Measurements from ENCODE around the gene WDFY2. TPM values are rescaled to one million over a fixed set of nuclear protein-coding genes. Genes with fewer than 3 reads are reported as not detected.

Gene WDFY2
- total and polyA plus RNA-seq, 10 of the 15 experiments (the other 5 are each of a cell fraction or from before 2014, with no cell fraction given): 2.1 to 13.0 (median 8.1) TPM

- CTCF ChIA-PET: interaction anchor here (0.9 to 5.0 kb wide), 14 partner anchors 11 to 531 kb away, joined by 3 to 180 read pairs (median 10); partner anchors contain the start of gene CCDC70
- H3K4me1 ChIP-seq (ENCODE audit: control insufficient read depth, insufficient read depth, low read length): peaks cover 27% of the 10 kb centered on the region
- intact Hi-C loops (cut with micrococcal nuclease; ENCODE audit: unreplicated experiment): loop anchor here (5.0 to 10.0 kb wide), 3 partner anchors 141 to 638 kb away; partner anchors contain the start of genes CKAP2 and VPS36
- H3K27ac ChIP-seq (ENCODE audit: control insufficient read depth, insufficient read depth): no peak overlapping the region
- WGBS (ENCODE audit: insufficient coverage, insufficient replicate concordance, low lambda C conversion rate, missing lambda C conversion rate): 78% methylated on average over 19 of the region's 19 CpGs
- H3K36me3 ChIP-seq (ENCODE audit: control insufficient read depth in 2 of 2, insufficient read depth in 2 of 2, low read length in 1 of 2): no peaks in the 10 kb centered on the region
- TF ChIP-seq BCL11A (IDR thresholded peaks at IDR 0.05; ENCODE audit: low read depth, low read length): no peak
- TF ChIP-seq NFXL1 (IDR thresholded peaks at IDR 0.05; ENCODE audit: borderline replicate concordance): no peak
- TF ChIP-seq STAT1 (conservative IDR thresholded peaks at IDR 0.05): no peak
- no peak for TF ChIP-seq ELK1 (IDR thresholded peaks at IDR 0.05; ENCODE audit: low read depth, low read length)
- no peak for TF ChIP-seq SUPT20H (IDR thresholded peaks at IDR 0.05; ENCODE audit: borderline replicate concordance, control insufficient read depth, low read depth, low read length)
- TF ChIP-seq TCF12 (IDR thresholded peaks at IDR 0.05; ENCODE audit: low read depth, low read length): no peak
- TF ChIP-seq EGR1 (IDR thresholded peaks at IDR 0.05; ENCODE audit: borderline replicate concordance in 1 of 2, low read depth in 2 of 2, low read length in 2 of 2): no peak
- no peak for TF ChIP-seq NRF1 (conservative IDR thresholded peaks at IDR 0.05; ENCODE audit: low read depth, low read length)
- TF ChIP-seq RAD51 (IDR thresholded peaks at IDR 0.05): no peak
- H3K9ac ChIP-seq (ENCODE audit: control insufficient read depth, insufficient read depth, low read length): no peak overlapping the region
- H3K4me2 ChIP-seq (ENCODE audit: control insufficient read depth, insufficient read depth): no peak overlapping the region
- DNase-seq (ENCODE audit: low read depth, low spot score) (no peak), FAIRE-seq (no peak), ATAC-seq (no peak)
- H4K20me1 ChIP-seq (ENCODE audit: control insufficient read depth, insufficient read depth): no peaks in the 10 kb centered on the region
- no peaks in the 10 kb centered on the region for H3K27me3 ChIP-seq (replicated peaks in 1 of 2; ENCODE audit: control insufficient read depth in 2 of 2, insufficient read depth in 2 of 2, low read length in 1 of 2)
- BruUV-seq (replicated peaks): no TSS peak
- SMC1A ChIA-PET (ENCODE audit: uncharacterized antibody, unreplicated experiment): interaction anchor here (2.2 to 5.0 kb wide), 7 partner anchors 11 to 310 kb away, joined by 14 to 85 read pairs (median 19); partner anchors contain the start of gene NEK5
- H3K4me3 ChIP-seq: no peak overlapping the region
- in situ Hi-C loops (cut with MboI): no loop called here
- H2AFZ ChIP-seq (ENCODE audit: control insufficient read depth, low read depth, low read length): no peak overlapping the region
- RAD21 ChIA-PET (ENCODE audit: unreplicated experiment): interaction anchor here (1.1 to 4.7 kb wide), 7 partner anchors 10 to 364 kb away, joined by 3 to 75 read pairs (median 6); partner anchors contain the start of gene INTS6
- POLR2A ChIA-PET: interaction anchor here (0.6 to 1.0 kb wide), 2 partner anchors 9 to 11 kb away, joined by 3 read pairs; no protein-coding TSS in a partner anchor
- no peaks in the 10 kb centered on the region for H3K79me2 ChIP-seq (ENCODE audit: control insufficient read depth, insufficient read depth, low read length)
- H3K9me3 ChIP-seq (replicated peaks; ENCODE audit: control insufficient read depth, insufficient read depth, low read length): no peaks in the 10 kb centered on the region
Measured at GRCh38 chr13:51816604-51817249, 232.5 kb downstream of the WDFY2 start.

Small RNA genes lying within 50 kb of the gene (microRNA-seq; reads per million reads assigned to microRNA genes)
- not detected for gene MIR4703

Small RNA genes lying within 50 kb of the gene (small RNA-seq; reads per million reads assigned to genes)
- 0.43 reads per million, percentile 5 among the genes with 10 or more reads in this experiment for gene MIR4703
- not detected for gene RN7SL413P
- not detected for gene RNU6-65P
- not detected for gene RNY1P6

Other genes starting within 250 kb of the WDFY2 start
- not detected in 2 replicates for gene SERPINE3, start 244.8 kb upstream of the WDFY2 start, total RNA-seq (2014; rRNA removed)
- not detected in 2 replicates for gene SERPINE3, start 244.8 kb upstream of the WDFY2 start, total RNA-seq (2014; rRNA removed; fragmentation: Illumina TruSeq; extraction: Trizol)
- not detected in 2 replicates for gene SERPINE3, start 244.8 kb upstream of the WDFY2 start, total RNA-seq (2021)
- not detected in 2 replicates for gene SERPINE3, start 244.8 kb upstream of the WDFY2 start, polyA plus RNA-seq (2011; rRNA removed)
- gene SERPINE3, start 244.8 kb upstream of the WDFY2 start, polyA plus RNA-seq (2014; fragmentation: Illumina TruSeq; extraction: Trizol): not detected in 2 replicates
- not detected for gene SERPINE3, start 244.8 kb upstream of the WDFY2 start, polyA plus RNA-seq (2014; fragmentation: Nextera tagmentation; extraction: Ambion mirVana)
- gene SERPINE3, start 244.8 kb upstream of the WDFY2 start, polyA plus RNA-seq (2014; rRNA removed): not detected in 2 replicates
- gene SERPINE3, start 244.8 kb upstream of the WDFY2 start, polyA plus RNA-seq (2016; fragmentation: Nextera tagmentation; extraction: Ambion mirVana): under 1 TPM in 1 of 2 experiments, not detected in 1; 0.19 TPM
- gene INTS6, start 131.4 kb upstream of the WDFY2 start, total RNA-seq (2014; rRNA removed): 37.8 and 44.4 TPM in 2 replicates
- 57.7 and 59.3 TPM in 2 replicates for gene INTS6, start 131.4 kb upstream of the WDFY2 start, total RNA-seq (2014; rRNA removed; fragmentation: Illumina TruSeq; extraction: Trizol)
- 45.4 and 45.7 TPM in 2 replicates for gene INTS6, start 131.4 kb upstream of the WDFY2 start, total RNA-seq (2021)
- gene INTS6, start 131.4 kb upstream of the WDFY2 start, polyA plus RNA-seq (2011; rRNA removed): 34.1 and 46.8 TPM in 2 replicates
- 38.6 and 48.2 TPM in 2 replicates for gene INTS6, start 131.4 kb upstream of the WDFY2 start, polyA plus RNA-seq (2014; fragmentation: Illumina TruSeq; extraction: Trizol)
- 10 to 100 TPM in 1 of 2 experiments, 1 to 10 TPM in 1; 7.2 to 10.4 TPM for gene INTS6, start 131.4 kb upstream of the WDFY2 start, polyA plus RNA-seq (2014; fragmentation: Nextera tagmentation; extraction: Ambion mirVana)
- 22.1 and 27.6 TPM in 2 replicates for gene INTS6, start 131.4 kb upstream of the WDFY2 start, polyA plus RNA-seq (2014; rRNA removed)
- gene INTS6, start 131.4 kb upstream of the WDFY2 start, polyA plus RNA-seq (2016; fragmentation: Nextera tagmentation; extraction: Ambion mirVana): 10 to 100 TPM; 18.9 to 20.3 TPM
- gene DHRS12, start 219.7 kb downstream of the WDFY2 start, total RNA-seq (2014; rRNA removed): 9.9 and 11.6 TPM in 2 replicates
- gene DHRS12, start 219.7 kb downstream of the WDFY2 start, total RNA-seq (2014; rRNA removed; fragmentation: Illumina TruSeq; extraction: Trizol): 4.3 TPM in 2 replicates
- 7.0 and 7.7 TPM in 2 replicates for gene DHRS12, start 219.7 kb downstream of the WDFY2 start, total RNA-seq (2021)
- gene DHRS12, start 219.7 kb downstream of the WDFY2 start, polyA plus RNA-seq (2011; rRNA removed): 5.5 and 6.5 TPM in 2 replicates
- 7.8 and 9.0 TPM in 2 replicates for gene DHRS12, start 219.7 kb downstream of the WDFY2 start, polyA plus RNA-seq (2014; fragmentation: Illumina TruSeq; extraction: Trizol)
- 1 to 10 TPM; 2.9 to 4.0 TPM for gene DHRS12, start 219.7 kb downstream of the WDFY2 start, polyA plus RNA-seq (2014; fragmentation: Nextera tagmentation; extraction: Ambion mirVana)
- gene DHRS12, start 219.7 kb downstream of the WDFY2 start, polyA plus RNA-seq (2014; rRNA removed): 8.8 and 11.9 TPM in 2 replicates
- 10 to 100 TPM; 10.7 to 11.3 TPM for gene DHRS12, start 219.7 kb downstream of the WDFY2 start, polyA plus RNA-seq (2016; fragmentation: Nextera tagmentation; extraction: Ambion mirVana)

Data from GM12878 (cell line).